K562 (cell line): ENCODE results near the gene PMIS2. TPM values are rescaled to one million over a fixed set of nuclear protein-coding genes. Genes with fewer than 3 reads are reported as not detected.

ENCODE experiments used
- ATAC-seq: fragments of 200-7000 bp; cut with Tn5 transposase; 3 replicates; pipeline ENCODE4 v1.9.1; 2020; ENCODE audit warnings: moderate library complexity
- BruUV-seq: library from RNA; stranded (reverse); fragments of 400-500 nt; replicated peaks from 2 replicates; lab custom pipeline; 2021; lab: Mats Ljungman, UMichigan
- CTCF ChIA-PET: fragments of 300-600 bp; formaldehyde crosslinking; extraction: SDS; loops from one replicate; lab custom pipeline; 2021; ENCODE audit warnings: low intra/inter-chr PET ratio; lab: Yijun Ruan, JAX
- POLR2A ChIA-PET: fragments of 300-600, 350-650 bp; sonication (Branson Sonifier 250); formaldehyde crosslinking; extraction: SDS; loops from one replicate; lab custom pipeline; 2021; ENCODE audit warnings: antibody characterized with exemption, inconsistent platforms; lab: Yijun Ruan, JAX
- DNase-seq, 4 experiments: peaks; one replicate each; pipeline versions ENCODE4 v3.0.0 to v3.0.0-alpha.2; 2011 to 2018; ENCODE audit warnings: low spot score in 3 of 4, mixed read lengths in 3 of 4; ENCODE audit errors: extremely low read depth in 1 of 4
- FAIRE-seq: peaks from 2 replicates; lab custom pipeline; 2011; peaks lifted over from hg19 to GRCh38; lab: Jason Lieb, UNC
- H2AFZ ChIP-seq: 2 replicates; pipeline ENCODE4 v1.6.0; 2011; ENCODE audit warnings: low read depth, low read length, control low read depth, inconsistent platforms
- H3K27ac ChIP-seq: fragments of 200-600 bp; 3 replicates; pipeline ENCODE4 v1.8.0; 2011; ENCODE audit warnings: low read depth, mild to moderate bottlenecking, control low read depth, inconsistent platforms, low read length, moderate library complexity, mixed read lengths; ENCODE audit errors: extremely low read depth
- H3K27me3 ChIP-seq, 2 experiments: fragments of 300-600 bp in 1 of 2; 2 replicates in 1 of 2; 3 replicates in 1 of 2; pipeline versions ENCODE4 v1.6.0 to v1.8.0; 2011; ENCODE audit warnings: inconsistent platforms in 2 of 2, low read length in 2 of 2, mild to moderate bottlenecking in 1 of 2, mixed read lengths in 1 of 2, moderate library complexity in 1 of 2; ENCODE audit not compliant: control insufficient read depth in 2 of 2, insufficient read depth in 2 of 2
- H3K36me3 ChIP-seq: fragments of 300-600 bp; 3 replicates; pipeline ENCODE4 v1.8.0; 2011; ENCODE audit warnings: mild to moderate bottlenecking, low read length, inconsistent platforms; ENCODE audit not compliant: control insufficient read depth, insufficient read depth
- H3K4me1 ChIP-seq, 2 experiments: fragments of 200-600 bp in 1 of 2; replicated peaks in 1 of 2; 2 replicates in 1 of 2; 3 replicates in 1 of 2; pipeline versions ENCODE4 v1.5.1 to v1.8.0; 2011; ENCODE audit warnings: inconsistent platforms in 2 of 2, low read length in 2 of 2, mild to moderate bottlenecking in 1 of 2, mixed read lengths in 1 of 2, moderate library complexity in 1 of 2; ENCODE audit not compliant: control insufficient read depth in 2 of 2, insufficient read depth in 2 of 2
- H3K4me2 ChIP-seq: 2 replicates; pipeline ENCODE4 v1.6.1; 2011; ENCODE audit warnings: low read length, control low read depth, inconsistent platforms, mixed read lengths; ENCODE audit not compliant: insufficient read depth
- H3K4me3 ChIP-seq: fragments of 200-600 bp; sonication (generic), shearing (Covaris generic); 2 replicates; pipeline ENCODE4 v1.5.1; 2016; ENCODE audit warnings: control low read depth, inconsistent platforms
- H3K79me2 ChIP-seq: fragments of 200-600 bp; 3 replicates; pipeline ENCODE4 v1.8.0; 2011; ENCODE audit warnings: low read length, inconsistent platforms; ENCODE audit not compliant: control insufficient read depth, insufficient read depth
- H3K9ac ChIP-seq, 2 experiments: 2 replicates each; pipeline versions ENCODE4 v1.6.0 to v1.6.1; 2011; ENCODE audit warnings: low read depth in 2 of 2, low read length in 2 of 2, control low read depth in 1 of 2, inconsistent platforms in 1 of 2, mild to moderate bottlenecking in 1 of 2, mixed read lengths in 1 of 2; ENCODE audit not compliant: insufficient read depth in 1 of 2
- H3K9me1 ChIP-seq: one replicate; pipeline ENCODE4 v1.6.0; 2011; ENCODE audit warnings: inconsistent platforms, mild to moderate bottlenecking, low read length, moderate library complexity; ENCODE audit not compliant: control insufficient read depth, insufficient read depth
- H3K9me3 ChIP-seq: replicated peaks from 2 replicates; pipeline ENCODE4 v1.5.1; 2011; ENCODE audit warnings: low read depth, low read length, inconsistent platforms; ENCODE audit not compliant: control insufficient read depth, insufficient read depth
- H4K20me1 ChIP-seq: replicated peaks from 2 replicates; pipeline ENCODE4 v1.6.1; 2011; ENCODE audit warnings: low read length, inconsistent platforms, mixed read lengths; ENCODE audit not compliant: control insufficient read depth, insufficient read depth
- HCFC1 ChIP-seq: IDR thresholded peaks from 2 replicates; pipeline ENCODE4 v1.6.1; 2012; ENCODE audit warnings: low read depth, low read length, improper control_type of control experiment
- SRSF3 ChIP-seq: fragments of 200-400 bp; formaldehyde crosslinking; IDR thresholded peaks from 2 replicates; pipeline ENCODE4 v1.6.1; 2016; ENCODE audit warnings: mild to moderate bottlenecking, low read length, moderate library complexity; ENCODE audit not compliant: insufficient read depth
- ZNF143 ChIP-seq: sonication (generic); formaldehyde crosslinking; IDR thresholded peaks from 2 replicates; pipeline ENCODE4 v1.9.0; 2022; ENCODE audit warnings: mild to moderate bottlenecking, missing genetic modification reagents
- ZNF282 ChIP-seq: sonication (generic); formaldehyde crosslinking; IDR thresholded peaks from 2 replicates; pipeline ENCODE4 v1.8.1; 2023; ENCODE audit warnings: missing genetic modification reagents
- WGBS: fragments of 100-300 bp; shearing (Covaris generic); methylation state at CpG from one replicate; pipeline ENCODE4 v1.1.6; 2016; ENCODE audit warnings: low coverage, mixed read lengths; ENCODE audit not compliant: insufficient coverage; ENCODE audit errors: missing lambda C conversion rate; 5-methylcytosine and 5-hydroxymethylcytosine counted together
- in situ Hi-C: fragments of 300-500 bp; cut with MboI; formaldehyde crosslinking; loops from 4 replicates; pipeline ENCODE4 v1.15.0; 2018; ENCODE audit warnings: inconsistent platforms, mixed read lengths
- intact Hi-C: fragments of 100-400 bp; cut with micrococcal nuclease; formaldehyde crosslinking; loops from 2 replicates; pipeline ENCODE4 v1.14.2; 2022
- polyA plus RNA-seq, 8 experiments: library from polyadenylated mRNA; depleted of rRNA in 4 of 8; stranded (reverse) in 5 of 8; unstranded in 3 of 8; fragments of >200 nt; fragmentation: Nextera tagmentation in 2 of 8; fragmentation: Illumina TruSeq in 1 of 8; extraction: Ambion mirVana in 2 of 8; extraction: Trizol in 1 of 8; gene quantifications; 2 replicates each; pipeline versions ENCODE4 v1.2.1 to v1.2.3, GENCODE V29; 2011 to 2014; ENCODE audit warnings: inconsistent platforms in 1 of 8, missing spikeins in 1 of 8
- total RNA-seq, 7 experiments: library from RNA; depleted of rRNA in 6 of 7; stranded (reverse); fragments of >200 nt in 6 of 7; fragmentation: Illumina TruSeq in 2 of 7; extraction: Trizol in 2 of 7; gene quantifications; 2 replicates each; pipeline versions ENCODE4 v1.2.1 to v1.2.3, GENCODE V29; 2011 to 2021; ENCODE audit warnings: low replicate concordance in 1 of 7

The PMIS2 gene
- total and polyA plus RNA-seq, 9 of the 15 experiments (the other 6 are each of a cell fraction or from before 2014, with no cell fraction given), result not detected

- FAIRE-seq, result no peak
- in situ Hi-C loops, result no loop called here
- peaks cover 6% of the 10 kb centered on the region for H3K79me2 ChIP-seq
- H3K4me2 ChIP-seq, result no peak overlapping the region
- TF ChIP-seq SRSF3 (no peak), HCFC1 (peak; percentile 63), ZNF143 (CRISPR knock-in tag) (peak; percentile 70; the same call in 1 of the 2 replicates)
- TF ChIP-seq, all 486 proteins: peak for 2
- ATAC-seq (no peak), DNase-seq (no peak)
- Histone ChIP-seq H2AFZ (no peak overlapping the region), H3K27ac (no peak overlapping the region), H4K20me1 (no peaks in the 10 kb centered on the region), H3K36me3 (no peaks in the 10 kb centered on the region), H3K4me1 (peaks cover 3 to 14% of the 10 kb centered on the region in 2 experiments; a peak in 3 of 5 replicates), H3K4me3 (no peak overlapping the region), H3K9ac (no peak overlapping the region), H3K27me3 (0 out of 5 replicates have a peak, but pooled peaks cover 0 to under 1% of the 10 kb centered on the region in 2 experiments), H3K9me1 (no peaks in the 10 kb centered on the region), H3K9me3 (peaks cover 6% of the 10 kb centered on the region; the same call in 1 of the 2 replicates)
- ChIA-PET CTCF (no interaction called here), POLR2A (interaction anchor here (0.5 to 0.9 kb wide), 2 partner anchors 11 to 20 kb away, joined by 3 to 4 read pairs; no protein-coding TSS in a partner anchor)
- no TSS peak for BruUV-seq
- 0% methylated on average over 2 of the region's 2 CpGs for WGBS
- intact Hi-C loops, result no loop called here
These were observed 22.3 kb downstream of the PMIS2 start for GRCh38 chr19:35608251-35608650.

GRCh38 chr19:35609851-35610353 is 23.9 kb downstream of the PMIS2 start:
- CTCF ChIA-PET, result no interaction called here
- Histone ChIP-seq H3K27ac (no peak overlapping the region), H3K4me3 (no peak overlapping the region), H3K4me2 (no peak overlapping the region), H2AFZ (peak overlapping the region; percentile 48; the same call in 1 of the 2 replicates), H3K79me2 (peaks cover 7% of the 10 kb centered on the region), H3K9me3 (peaks cover 6% of the 10 kb centered on the region; the same call in 1 of the 2 replicates), H3K36me3 (peaks cover 6% of the 10 kb centered on the region; the same call in 1 of the 3 replicates), H3K4me1 (peaks cover 7 to 21% of the 10 kb centered on the region in 2 experiments; a peak in 3 of 5 replicates), H3K27me3 (no peaks in the 10 kb centered on the region), H3K9ac (no peak overlapping the region), H3K9me1 (no peaks in the 10 kb centered on the region), H4K20me1 (no peaks in the 10 kb centered on the region)
- BruUV-seq, result no TSS peak
- no peak for DNase-seq
- POLR2A ChIA-PET, result interaction anchor here (0.6 kb wide), 1 partner anchor 16 kb away, joined by 4 read pairs; no protein-coding TSS in a partner anchor
- 13% methylated on average over 6 of the region's 6 CpGs for WGBS
- intact Hi-C loops (no loop called here), in situ Hi-C loops (no loop called here)
- FAIRE-seq, result no peak
- no peak for TF ChIP-seq ZNF282 (CRISPR knock-in tag)
- no peak for ATAC-seq
